ENCODE measurements around the gene MYH6.
"Not testable (repeated sequence)": the region's sequence is repeated elsewhere in the genome, so short reads cannot be mapped to it uniquely, and the experiment has no call there.

MYH6 gene

DNA sequence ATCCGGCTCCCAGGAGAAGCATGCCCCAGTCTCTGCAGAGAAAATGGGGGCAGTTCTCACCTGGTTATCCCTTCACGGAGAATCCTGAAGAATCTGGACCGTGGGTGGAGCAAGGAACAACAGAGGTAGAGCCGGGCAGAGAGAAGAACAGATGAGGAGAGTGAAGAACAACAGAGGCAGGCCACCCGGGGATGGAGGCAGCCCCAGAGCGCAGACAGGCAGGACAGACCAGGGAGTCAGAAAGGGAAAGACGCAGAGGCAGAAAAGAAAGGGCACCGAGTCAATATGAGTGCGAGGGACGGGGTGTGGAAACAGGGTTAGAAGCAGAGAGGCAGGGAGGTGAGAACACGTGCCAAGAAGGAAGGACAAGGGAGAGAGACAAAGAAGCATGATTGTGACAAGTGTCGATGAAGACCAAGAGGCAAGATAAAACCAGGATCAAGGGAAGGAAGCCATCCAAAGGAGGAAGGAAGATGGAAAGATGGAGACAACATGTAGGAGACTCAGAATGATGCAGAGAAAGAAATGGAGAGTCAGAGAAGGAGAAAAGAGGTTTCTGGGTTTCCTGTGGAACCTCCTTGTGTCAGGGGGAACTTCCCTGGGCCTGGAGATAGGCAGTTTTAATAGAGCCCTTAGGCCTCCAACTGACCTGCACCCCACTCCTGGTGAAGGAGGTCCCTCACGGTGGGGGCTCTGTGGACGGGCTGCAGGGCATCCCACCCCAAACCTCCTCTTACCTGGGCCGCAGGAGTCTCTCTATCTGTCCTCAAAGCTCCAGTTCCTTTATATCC lies at the start of gene MYH6:
TSS of gene MYH6 (minus strand) at position 758 of the 791 bp plus-strand sequence. CDS start 1,050 bp downstream, outside the sequence.
- no peak for DNase-seq

GRCh38 chr14:23456883-23457586 lies 49.0 kb upstream of the MYH6 start:
- DNase-seq: not testable (repeated sequence)

- DNase-seq: no peak
Observed at GRCh38 chr14:23454445-23454856, 46.4 kb upstream of the MYH6 start.

- DNase-seq: no peak
Observed at GRCh38 chr14:23452237-23452636, 44.2 kb upstream of the MYH6 start.

- DNase-seq: no peak
Observed at GRCh38 chr14:23450379-23450778, 42.3 kb upstream of the MYH6 start.

DNA sequence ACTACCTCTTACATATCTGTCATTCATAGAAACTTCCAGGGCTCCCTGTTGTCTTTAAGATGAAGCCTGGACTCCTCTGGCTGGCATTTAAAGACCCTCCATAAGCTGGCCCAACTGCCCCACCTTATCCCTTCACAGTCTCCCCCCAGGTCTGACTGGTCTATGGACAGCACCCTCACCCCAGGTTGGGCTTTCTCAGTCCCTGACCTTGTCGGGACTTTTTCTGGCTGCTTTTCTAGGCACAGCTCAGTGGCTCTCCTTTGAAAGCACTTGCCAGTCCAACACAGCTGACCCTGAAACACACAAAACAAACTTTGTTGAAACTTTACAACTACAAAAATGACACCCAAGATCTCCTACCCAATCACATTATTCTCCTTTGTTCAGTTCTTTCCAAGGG lies 41.2 kb upstream of the MYH6 start:
- no peak for DNase-seq

GRCh38 chr14:23447361-23448350 lies 39.6 kb upstream of the MYH6 start:
- DNase-seq: no peak

DNA sequence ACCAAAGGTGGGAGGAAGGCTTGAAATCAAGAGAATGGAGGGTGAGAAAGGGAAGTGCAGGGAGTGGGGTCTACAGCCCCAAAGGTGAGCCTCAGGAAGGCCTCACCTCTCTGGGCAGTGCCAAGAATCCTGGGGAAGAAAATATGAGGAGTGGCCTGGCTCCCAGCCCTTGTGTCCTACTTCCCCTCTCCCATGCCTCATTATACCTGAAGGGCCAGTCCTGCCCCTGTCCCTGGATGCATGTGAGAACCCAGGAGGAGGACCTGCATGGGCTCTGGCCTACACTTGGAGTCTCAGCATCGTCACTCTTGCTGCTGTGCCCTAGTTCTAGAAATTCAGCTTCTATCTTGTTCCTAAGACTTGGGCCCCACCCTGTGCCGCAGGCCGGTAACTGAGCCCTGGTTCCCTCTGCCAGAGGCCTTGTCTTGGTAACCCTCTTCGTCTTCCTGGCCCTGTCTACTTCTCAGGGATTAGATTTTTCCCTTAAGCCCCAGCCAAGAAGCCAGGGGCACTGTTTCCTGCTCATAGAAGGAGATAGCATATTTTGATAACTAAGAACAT lies 38.3 kb upstream of the MYH6 start:
- DNase-seq: no peak

DNA sequence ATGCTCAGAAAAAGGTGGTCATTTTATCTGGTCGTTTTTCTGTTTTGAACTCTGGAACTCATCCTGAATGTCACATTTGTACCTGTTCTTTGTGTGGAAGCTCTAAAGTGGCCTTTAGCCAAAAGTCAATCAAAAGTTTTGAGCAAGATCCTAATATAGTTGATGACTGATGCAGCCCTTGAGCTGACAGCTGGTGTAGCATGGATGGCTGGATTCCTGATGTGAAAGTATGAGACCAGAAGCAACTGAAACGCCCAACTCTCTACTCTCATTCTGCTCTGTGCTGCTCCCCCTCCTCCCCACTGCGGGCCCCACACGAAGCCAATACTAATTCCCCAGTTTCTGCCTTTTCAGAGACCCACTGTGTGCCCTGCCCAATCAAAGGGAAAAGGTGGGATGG lies 37.7 kb upstream of the MYH6 start:
- DNase-seq: no peak

DNA sequence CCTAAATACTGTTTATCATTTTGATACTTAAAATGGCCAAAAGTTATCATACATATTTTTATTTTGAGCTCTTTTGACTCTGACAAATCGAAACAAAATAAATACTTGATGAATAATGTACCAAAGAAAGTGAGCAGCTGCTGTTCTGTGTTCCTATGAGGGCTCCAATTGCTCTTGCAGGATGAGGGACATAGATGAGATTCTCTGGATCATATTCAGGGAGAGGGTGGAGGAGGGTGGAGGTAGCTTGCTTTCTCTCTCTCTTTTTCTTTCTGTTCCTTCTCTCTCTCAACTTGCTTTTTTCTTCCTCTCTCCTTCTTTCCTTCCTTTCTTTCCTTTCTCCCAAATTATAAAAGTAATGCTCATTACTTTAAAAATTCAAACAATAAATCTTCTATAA lies 36.2 kb upstream of the MYH6 start:
- no peak for DNase-seq

GRCh38 chr14:23443881-23444280 lies 35.8 kb upstream of the MYH6 start:
- no peak for DNase-seq

DNA sequence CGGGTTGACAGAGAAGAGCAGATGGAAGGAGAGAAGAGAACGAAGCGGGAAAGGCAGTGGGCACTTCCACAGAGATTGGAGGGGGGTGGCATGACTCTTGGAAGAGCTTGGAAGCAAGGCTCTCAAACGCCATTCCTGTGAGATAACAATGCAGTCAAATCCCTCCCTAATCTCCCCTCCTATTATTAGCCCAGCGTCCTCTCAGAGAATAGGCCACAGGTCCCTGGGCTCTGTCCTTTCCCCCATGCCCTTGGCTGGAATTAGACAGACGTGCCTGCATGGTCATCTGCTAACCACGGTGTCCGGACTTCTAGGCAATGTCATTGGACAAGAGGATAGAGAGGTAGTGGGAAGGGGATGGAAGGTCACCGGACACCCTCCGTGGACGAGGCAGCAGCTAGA lies 35.3 kb upstream of the MYH6 start:
- no peak for DNase-seq

GRCh38 chr14:23442721-23443356 lies 34.8 kb upstream of the MYH6 start:
- no peak for DNase-seq

- DNase-seq: no peak
Observed at GRCh38 chr14:23441076-23441475, 33.0 kb upstream of the MYH6 start.

- no peak for DNase-seq
Observed at GRCh38 chr14:23439107-23439835, 31.2 kb upstream of the MYH6 start.

GRCh38 chr14:23438101-23438971 lies 30.3 kb upstream of the MYH6 start:
- DNase-seq: no peak

- no peak for DNase-seq
Observed at GRCh38 chr14:23437133-23438100, 29.3 kb upstream of the MYH6 start.

DNA sequence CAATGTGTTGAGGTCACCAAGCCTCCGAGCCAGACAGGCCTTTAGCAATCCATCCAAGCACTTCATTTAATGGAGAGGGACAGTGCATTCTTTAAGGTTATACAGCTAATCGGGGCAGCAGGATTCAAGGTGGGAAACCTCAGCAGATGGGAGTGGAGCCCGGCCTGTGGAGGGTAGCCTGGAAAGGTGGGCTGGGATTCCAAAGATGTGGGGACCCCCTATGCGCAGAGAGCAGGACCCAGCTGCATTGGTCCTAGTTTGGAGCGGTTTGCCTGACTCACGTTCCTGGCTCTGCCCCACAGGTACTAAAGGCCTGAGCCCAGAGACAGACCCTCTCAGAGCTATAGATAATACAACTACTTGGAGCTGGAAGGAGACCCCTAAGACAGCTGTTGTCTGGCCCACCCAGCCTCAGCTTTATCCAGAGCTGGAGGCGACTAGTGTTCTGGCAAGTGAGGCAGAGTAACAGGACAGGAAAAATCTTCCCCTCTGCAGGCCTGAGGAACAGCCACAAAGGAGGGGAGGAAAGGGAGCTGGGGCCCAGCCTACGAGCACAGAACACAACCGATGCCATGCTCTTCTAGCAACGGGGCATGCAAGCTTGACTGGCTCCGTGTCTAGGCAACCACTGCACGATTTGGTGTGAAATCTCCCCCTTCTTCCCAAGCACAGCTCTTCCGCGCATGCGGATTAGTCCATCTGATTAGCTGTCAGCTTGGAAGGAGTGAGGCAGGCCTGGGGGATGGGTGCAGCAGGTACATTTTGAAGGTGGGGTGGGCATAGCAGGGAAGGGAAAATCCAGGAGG lies 28.5 kb upstream of the MYH6 start:
- no peak for DNase-seq

All from NCI-H1105 (cell line).